Germinal center (tissue), 1 donor: ENCODE measurements around the gene IZUMO1.
A peak's percentile ranks its signal among the peaks of the same experiment; 100 is the strongest.

Experiments
- DNase-seq: peaks from one replicate; pipeline ENCODE4 v3.0.0; 2012; ENCODE audit warnings: mixed read lengths, low spot score

IZUMO1 gene

GRCh38 chr19:48757089-48757675 lies 10.5 kb upstream of the IZUMO1 start:
- no peak for DNase-seq

GRCh38 chr19:48756686-48757085 lies 10.0 kb upstream of the IZUMO1 start:
- DNase-seq: no peak

- no peak for DNase-seq
Measured at GRCh38 chr19:48756212-48756611, 9.5 kb upstream of the IZUMO1 start.

- DNase-seq: no peak
Measured at GRCh38 chr19:48755787-48756186, 9.1 kb upstream of the IZUMO1 start.

GRCh38 chr19:48755084-48755641 lies 8.5 kb upstream of the IZUMO1 start, which contains the start of gene FGF21:
Gene FGF21 (plus strand): TSS chr19:48755524. CDS start chr19:48756237, 713 bp downstream.
- DNase-seq: no peak

GRCh38 chr19:48752496-48753365 lies 6.0 kb upstream of the IZUMO1 start, which contains the start of gene FUT1:
Gene FUT1 (minus strand): TSS chr19:48752641. CDS start chr19:48751281, 1,360 bp downstream.
- DNase-seq: peak; percentile 74

GRCh38 chr19:48751845-48752495 lies 5.3 kb upstream of the IZUMO1 start:
- DNase-seq: no peak

GRCh38 chr19:48750771-48751504 lies 4.2 kb upstream of the IZUMO1 start:
- DNase-seq: no peak

- DNase-seq: no peak
Measured at GRCh38 chr19:48750351-48750750, 3.6 kb upstream of the IZUMO1 start.

GRCh38 chr19:48749571-48750198 lies 3.0 kb upstream of the IZUMO1 start:
- no peak for DNase-seq

- DNase-seq: no peak
Measured at GRCh38 chr19:48746110-48746509, 599 bp downstream of the IZUMO1 start.

GRCh38 chr19:48745208-48745995 lies 1.3 kb downstream of the IZUMO1 start:
- peak; percentile 80 for DNase-seq

GRCh38 chr19:48742096-48742495 lies 4.6 kb downstream of the IZUMO1 start:
- DNase-seq: no peak

GRCh38 chr19:48741129-48741999 lies 5.3 kb downstream of the IZUMO1 start:
- peak; percentile 76 for DNase-seq

- no peak for DNase-seq
Measured at GRCh38 chr19:48740164-48740972, 6.3 kb downstream of the IZUMO1 start, which contains the start of gene RASIP1. Gene RASIP1 (minus strand): TSS chr19:48740610. CDS start chr19:48740282, 328 bp downstream.

GRCh38 chr19:48739404-48740163 lies 7.1 kb downstream of the IZUMO1 start:
- DNase-seq: no peak

- peak; percentile 99 for DNase-seq
Measured at GRCh38 chr19:48738557-48739403, 7.9 kb downstream of the IZUMO1 start.
